B cell (primary cell): ENCODE data around the gene CLCNKA. TPM values are rescaled to one million over a fixed set of nuclear protein-coding genes. Genes with fewer than 3 reads are reported as not detected.
"Not testable (repeated sequence)": the region's sequence is repeated elsewhere in the genome, so short reads cannot be mapped to it uniquely, and the experiment has no call there.

Experiments
- ATAC-seq: fragments of 200-7000 bp; cut with Tn5 transposase; one replicate; pipeline ENCODE4 v1.10.0; 2021; ENCODE audit warnings: low read depth, mild to moderate bottlenecking, moderate number of reproducible peaks, moderate library complexity
- CTCF ChIA-PET: fragments of 350-600 bp; sonication (Branson Sonifier 250); formaldehyde crosslinking; loops from one replicate; lab custom pipeline; 2021; ENCODE audit warnings: antibody characterized with exemption, inconsistent platforms; lab: Charles Lee
- POLR2A ChIA-PET: fragments of 350-600 bp; sonication (Branson Sonifier 250); formaldehyde crosslinking; loops from one replicate; lab custom pipeline; 2021; ENCODE audit warnings: antibody characterized with exemption; lab: Charles Lee
- DNase-seq: peaks from one replicate; pipeline ENCODE4 v3.0.0; 2013
- H2AFZ ChIP-seq: 2 replicates; pipeline ENCODE4 v1.6.1; 2012; ENCODE audit warnings: mild to moderate bottlenecking, low read depth, low read length; ENCODE audit not compliant: insufficient read depth, poor library complexity, severe bottlenecking
- H3K27ac ChIP-seq, 2 donors: 1 replicate in 1 of 2; 2 replicates in 1 of 2; pipeline ENCODE4 v1.5.1; 2012 to 2013; ENCODE audit warnings: low read length in 2 of 2, mild to moderate bottlenecking in 2 of 2, moderate library complexity in 1 of 2
- H3K27me3 ChIP-seq, 4 experiments: fragments of 200-600 bp in 1 of 4; sonication (generic) in 1 of 4; replicated peaks in 1 of 4; 1 replicate in 2 of 4; 2 replicates in 2 of 4; pipeline versions ENCODE4 v1.6.1 to v1.7.0; 2013 to 2016; ENCODE audit warnings: low read length in 3 of 4, mild to moderate bottlenecking in 2 of 4, mixed read lengths in 1 of 4, moderate library complexity in 1 of 4; ENCODE audit not compliant: insufficient read depth in 4 of 4, control insufficient read depth in 3 of 4; ENCODE audit errors: control extremely low read depth in 1 of 4
- H3K36me3 ChIP-seq, 2 experiments: replicated peaks in 1 of 2; 1 replicate in 1 of 2; 2 replicates in 1 of 2; pipeline versions ENCODE4 v1.6.1 to v1.7.1; 2013; ENCODE audit warnings: low read length in 1 of 2; ENCODE audit not compliant: insufficient read depth in 2 of 2, control insufficient read depth in 1 of 2; ENCODE audit errors: control extremely low read depth in 1 of 2, extremely low read depth in 1 of 2
- H3K4me1 ChIP-seq, 2 donors: fragments of 200-600 bp in 1 of 2; sonication (generic) in 1 of 2; 1 replicate in 1 of 2; 2 replicates in 1 of 2; pipeline versions ENCODE4 v1.5.1 to v1.6.1; 2013 to 2017; ENCODE audit warnings: low read length in 2 of 2; ENCODE audit not compliant: control insufficient read depth in 2 of 2, insufficient read depth in 2 of 2
- H3K4me2 ChIP-seq: replicated peaks from 2 replicates; pipeline ENCODE3; 2012; ENCODE audit warnings: mild to moderate bottlenecking, low read depth, low read length; ENCODE audit not compliant: poor library complexity, severe bottlenecking
- H3K4me3 ChIP-seq, 5 experiments: fragments of 200-600 bp in 1 of 5; sonication (generic) in 1 of 5; 1 replicate in 3 of 5; 2 replicates in 2 of 5; pipeline versions ENCODE4 v1.5.1 to v1.7.0; 2011 to 2016; ENCODE audit warnings: low read length in 4 of 5, mild to moderate bottlenecking in 4 of 5, low read depth in 2 of 5, control low read depth in 1 of 5, moderate library complexity in 1 of 5; ENCODE audit not compliant: insufficient read depth in 1 of 5; ENCODE audit errors: control extremely low read depth in 1 of 5, extremely low read depth in 1 of 5
- H3K79me2 ChIP-seq: fragments of 200-600 bp; sonication (generic); one replicate; pipeline ENCODE4 v1.6.0; 2016; ENCODE audit warnings: low read length; ENCODE audit not compliant: control insufficient read depth, insufficient read depth
- H3K9ac ChIP-seq: fragments of 200-600 bp; sonication (generic); 2 replicates; pipeline ENCODE4 v1.6.1; 2017; ENCODE audit warnings: mild to moderate bottlenecking, low read length, moderate library complexity
- H3K9me3 ChIP-seq, 3 donors: one replicate each; pipeline versions ENCODE4 v1.6.1 to v1.7.1; 2013; ENCODE audit warnings: low read length in 2 of 3; ENCODE audit not compliant: control insufficient read depth in 2 of 3, insufficient read depth in 1 of 3; ENCODE audit errors: control extremely low read depth in 1 of 3
- H4K20me1 ChIP-seq: 2 replicates; pipeline ENCODE4 v1.6.0; 2012; ENCODE audit warnings: mild to moderate bottlenecking, low read length; ENCODE audit not compliant: insufficient read depth, control insufficient read depth, poor library complexity, severe bottlenecking
- H3K27ac Mint-ChIP-seq: one replicate; pipeline ENCODE4 v1.8.0; 2021; ENCODE audit warnings: mixed read lengths
- H3K27me3 Mint-ChIP-seq: one replicate; pipeline ENCODE4 v1.8.0; 2021; ENCODE audit warnings: mixed read lengths
- H3K4me1 Mint-ChIP-seq: one replicate; pipeline ENCODE4 v1.8.0; 2021; ENCODE audit warnings: mixed read lengths
- H3K4me3 Mint-ChIP-seq: one replicate; pipeline ENCODE4 v1.8.0; 2021; ENCODE audit warnings: mixed read lengths
- H3K9me3 Mint-ChIP-seq: one replicate; pipeline ENCODE4 v1.8.0; 2022; ENCODE audit warnings: mixed read lengths; ENCODE audit not compliant: insufficient read depth
- EZH2 ChIP-seq: IDR thresholded peaks from 2 replicates; pipeline ENCODE4 v1.6.1; 2012; ENCODE audit warnings: borderline replicate concordance, low read depth, mild to moderate bottlenecking, moderate library complexity, low read length; ENCODE audit not compliant: insufficient read depth, poor library complexity, severe bottlenecking
- WGBS: methylation state at CpG from one replicate; pipeline ENCODE4 v1.1.5; 2013; ENCODE audit warnings: missing lambda C conversion rate; ENCODE audit not compliant: insufficient coverage; 5-methylcytosine and 5-hydroxymethylcytosine counted together
- intact Hi-C: fragments of 100-400 bp; cut with micrococcal nuclease; formaldehyde crosslinking; loops from one replicate; pipeline ENCODE4 v1.10.0; 2022
- polyA plus RNA-seq: library from polyadenylated mRNA; depleted of rRNA; stranded (reverse); fragments of >200 nt; gene quantifications from 2 replicates; pipeline ENCODE4 v1.2.3, GENCODE V29; 2012
- total RNA-seq, 2 donors: library from RNA; stranded (reverse); fragments of 120-200 nt in 1 of 2; gene quantifications; 1 replicate in 1 of 2; 2 replicates in 1 of 2; pipeline versions ENCODE4 v1.2.3 to v1.2.4, GENCODE V29; 2013 to 2022
- TF ChIP-seq, protein P1 (sequence below): fragments of 200-600 bp; IDR thresholded peaks from one replicate; pipeline ENCODE4 v1.8.0; 2022; ENCODE audit warnings: antibody characterized with exemption, mild to moderate bottlenecking

The CLCNKA gene
- total and polyA plus RNA-seq, 2 donors (not counting 1 experiment from before 2014, with no cell fraction given): 0.03 TPM; not detected in 1

DNA sequence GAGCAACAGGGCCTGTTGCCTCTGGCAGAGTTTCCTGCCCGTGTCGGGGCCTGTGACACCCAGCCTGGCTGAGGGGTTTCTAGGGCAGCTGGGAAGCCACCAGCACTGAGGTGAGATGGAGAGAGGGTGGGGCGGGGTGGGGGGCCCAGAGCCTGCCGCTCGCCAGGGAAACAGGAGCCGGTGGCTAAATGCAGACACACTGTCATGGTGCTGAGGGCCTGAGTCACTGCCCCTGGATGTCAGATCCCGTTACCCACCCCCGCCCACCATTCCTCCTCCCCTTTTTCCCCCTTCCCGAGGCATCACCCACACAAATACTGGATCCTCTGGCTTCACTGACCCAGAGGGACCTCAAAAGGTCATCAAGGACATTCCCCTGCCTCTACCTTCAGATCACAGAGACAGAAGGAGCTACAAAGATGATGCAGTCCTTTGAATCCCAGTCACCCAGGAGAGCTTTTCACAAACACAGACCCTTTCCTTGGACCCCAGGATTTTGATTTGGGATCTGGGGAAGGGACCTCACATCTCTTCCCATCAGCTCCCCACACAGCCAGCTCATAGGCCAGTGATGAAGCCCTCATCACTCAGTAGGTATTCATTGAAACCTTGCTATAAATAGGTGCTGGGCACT lies 2.1 kb upstream of the CLCNKA start:
- Histone ChIP-seq H3K36me3 (no peaks in the 10 kb centered on the region), H2AFZ (no peak overlapping the region), H3K79me2 (no peaks in the 10 kb centered on the region), H3K27me3 (no peaks in the 10 kb centered on the region), H3K9ac (no peak overlapping the region), H4K20me1 (no peaks in the 10 kb centered on the region), H3K27ac (no peak overlapping the region), H3K4me2 (no peak overlapping the region), H3K4me1 (peaks cover 4 to 6% of the 10 kb centered on the region in 2 donors), H3K4me3 (no peak overlapping the region), H3K9me3 (no peaks in the 10 kb centered on the region)
- CTCF ChIA-PET: interaction anchor here (0.5 to 3.6 kb wide), 5 partner anchors 9 to 227 kb away, joined by 3 to 15 read pairs (median 4); no protein-coding TSS in a partner anchor
- WGBS: 80% methylated on average over 5 of the region's 9 CpGs
- Mint-ChIP-seq H3K4me1 (peaks cover 8% of the 10 kb centered on the region), H3K4me3 (no peak overlapping the region), H3K9me3 (no peaks in the 10 kb centered on the region), H3K27me3 (peaks cover 8% of the 10 kb centered on the region), H3K27ac (no peak overlapping the region)
- ATAC-seq (no peak), DNase-seq (no peak)
- POLR2A ChIA-PET: interaction anchor here (0.6 kb wide), 1 partner anchor 223 kb away, joined by 4 read pairs; no protein-coding TSS in a partner anchor
- no peak for TF ChIP-seq EZH2
- TF ChIP-seq, protein P1, sequence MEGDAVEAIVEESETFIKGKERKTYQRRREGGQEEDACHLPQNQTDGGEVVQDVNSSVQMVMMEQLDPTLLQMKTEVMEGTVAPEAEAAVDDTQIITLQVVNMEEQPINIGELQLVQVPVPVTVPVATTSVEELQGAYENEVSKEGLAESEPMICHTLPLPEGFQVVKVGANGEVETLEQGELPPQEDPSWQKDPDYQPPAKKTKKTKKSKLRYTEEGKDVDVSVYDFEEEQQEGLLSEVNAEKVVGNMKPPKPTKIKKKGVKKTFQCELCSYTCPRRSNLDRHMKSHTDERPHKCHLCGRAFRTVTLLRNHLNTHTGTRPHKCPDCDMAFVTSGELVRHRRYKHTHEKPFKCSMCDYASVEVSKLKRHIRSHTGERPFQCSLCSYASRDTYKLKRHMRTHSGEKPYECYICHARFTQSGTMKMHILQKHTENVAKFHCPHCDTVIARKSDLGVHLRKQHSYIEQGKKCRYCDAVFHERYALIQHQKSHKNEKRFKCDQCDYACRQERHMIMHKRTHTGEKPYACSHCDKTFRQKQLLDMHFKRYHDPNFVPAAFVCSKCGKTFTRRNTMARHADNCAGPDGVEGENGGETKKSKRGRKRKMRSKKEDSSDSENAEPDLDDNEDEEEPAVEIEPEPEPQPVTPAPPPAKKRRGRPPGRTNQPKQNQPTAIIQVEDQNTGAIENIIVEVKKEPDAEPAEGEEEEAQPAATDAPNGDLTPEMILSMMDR: no peak
- intact Hi-C loops: loop anchor here (2.0 kb wide), 1 partner anchor 23 kb away; the partner anchor contains the start of gene CLCNKB

DNA sequence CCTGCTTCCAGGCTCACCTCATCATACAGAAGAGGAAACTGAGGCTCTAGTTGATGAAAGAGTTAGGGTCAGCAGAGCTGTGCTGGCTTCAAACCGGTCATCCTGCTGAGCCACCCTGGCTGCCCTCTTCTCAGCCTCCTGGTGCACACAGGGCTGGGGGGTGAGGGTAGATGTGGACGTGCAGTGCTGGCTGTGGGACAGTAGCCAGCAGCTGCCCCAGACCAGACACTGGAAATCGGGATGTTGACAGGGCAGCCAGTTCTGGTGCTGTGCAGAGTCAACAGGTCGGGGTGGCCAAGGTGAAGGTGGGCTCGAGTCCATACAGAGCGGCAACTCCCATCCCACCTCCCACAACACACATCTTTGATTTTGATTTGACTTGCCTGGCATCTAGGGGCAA lies 1.5 kb upstream of the CLCNKA start:
- 85% methylated on average over 5 of the region's 6 CpGs for WGBS
- CTCF ChIA-PET: interaction anchor here (0.6 to 1.4 kb wide), 2 partner anchors 10 to 59 kb away, joined by 3 to 5 read pairs; no protein-coding TSS in a partner anchor
- Histone ChIP-seq H3K27ac (no peak overlapping the region), H3K79me2 (no peaks in the 10 kb centered on the region), H4K20me1 (no peaks in the 10 kb centered on the region), H3K9me3 (no peaks in the 10 kb centered on the region), H3K27me3 (no peaks in the 10 kb centered on the region), H2AFZ (no peak overlapping the region), H3K36me3 (no peaks in the 10 kb centered on the region), H3K4me2 (no peak overlapping the region), H3K4me3 (no peak overlapping the region), H3K4me1 (peaks cover 0 to under 1% of the 10 kb centered on the region in 2 donors), H3K9ac (no peak overlapping the region)
- POLR2A ChIA-PET: interaction anchor here (0.6 kb wide), 1 partner anchor 222 kb away, joined by 4 read pairs; no protein-coding TSS in a partner anchor
- ATAC-seq (no peak), DNase-seq (no peak)
- no peak overlapping the region for H3K27ac Mint-ChIP-seq
- peaks cover 2% of the 10 kb centered on the region for H3K4me1 Mint-ChIP-seq
- H3K4me3 Mint-ChIP-seq: no peak overlapping the region
- intact Hi-C loops: loop anchor here (2.0 kb wide), 1 partner anchor 22 kb away; the partner anchor contains the start of gene CLCNKB
- H3K9me3 Mint-ChIP-seq: no peaks in the 10 kb centered on the region
- TF ChIP-seq, protein P1: no peak
- no peak for TF ChIP-seq EZH2
- peaks cover 8% of the 10 kb centered on the region for H3K27me3 Mint-ChIP-seq

DNA sequence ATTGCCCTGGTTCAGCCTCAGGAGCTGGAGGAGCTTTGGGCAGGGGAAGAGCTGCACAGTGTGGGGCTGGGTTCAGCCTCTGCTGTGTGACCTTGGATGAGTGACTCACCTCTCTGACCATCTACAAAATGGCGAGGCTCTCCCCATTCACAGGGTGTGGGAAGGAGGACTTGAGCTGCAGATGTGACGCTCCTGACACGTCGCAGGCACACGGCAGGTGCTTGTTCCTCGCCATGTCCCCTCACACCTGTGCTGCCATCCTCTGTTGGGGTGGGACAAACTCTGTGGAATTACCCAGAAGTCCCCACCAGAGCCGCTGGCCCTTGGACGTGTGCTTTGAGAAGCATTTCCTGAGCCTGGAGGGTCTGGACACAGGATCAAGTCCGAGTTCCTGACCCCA lies 958 bp upstream of the CLCNKA start:
- H2AFZ ChIP-seq, H3K36me3 ChIP-seq, H3K9me3 ChIP-seq, H3K27ac Mint-ChIP-seq, H3K4me3 Mint-ChIP-seq, H3K9ac ChIP-seq, H3K27ac ChIP-seq, H3K4me1 ChIP-seq, ATAC-seq, H3K27me3 Mint-ChIP-seq, H3K27me3 ChIP-seq, H3K9me3 Mint-ChIP-seq, H3K4me3 ChIP-seq, H3K4me2 ChIP-seq, H3K4me1 Mint-ChIP-seq, H3K79me2 ChIP-seq, DNase-seq, H4K20me1 ChIP-seq, POLR2A ChIA-PET: not testable (repeated sequence)
- 67% methylated on average over 8 of the region's 9 CpGs for WGBS
- CTCF ChIA-PET: interaction anchor here (1.4 to 1.7 kb wide), 2 partner anchors 11 to 14 kb away, joined by 5 read pairs; no protein-coding TSS in a partner anchor
- intact Hi-C loops: loop anchor here (2.0 kb wide), 1 partner anchor 22 kb away; the partner anchor contains the start of gene CLCNKB
